GM12801 (cell line): ENCODE results near the gene RELA.

Experiments
- CTCF ChIP-seq: IDR thresholded peaks from one replicate; pipeline ENCODE4 v1.5.1; 2011; ENCODE audit warnings: control low read depth; ENCODE audit not compliant: insufficient read length; ENCODE audit errors: extremely low read depth

RELA gene

GRCh38 chr11:65662799-65663638 lies at the start of gene RELA:
Gene RELA, minus strand, starts transcription at chr11:65662916. Its CDS starts 84 bp downstream, at chr11:65662832.
- no peak for TF ChIP-seq CTCF

DNA sequence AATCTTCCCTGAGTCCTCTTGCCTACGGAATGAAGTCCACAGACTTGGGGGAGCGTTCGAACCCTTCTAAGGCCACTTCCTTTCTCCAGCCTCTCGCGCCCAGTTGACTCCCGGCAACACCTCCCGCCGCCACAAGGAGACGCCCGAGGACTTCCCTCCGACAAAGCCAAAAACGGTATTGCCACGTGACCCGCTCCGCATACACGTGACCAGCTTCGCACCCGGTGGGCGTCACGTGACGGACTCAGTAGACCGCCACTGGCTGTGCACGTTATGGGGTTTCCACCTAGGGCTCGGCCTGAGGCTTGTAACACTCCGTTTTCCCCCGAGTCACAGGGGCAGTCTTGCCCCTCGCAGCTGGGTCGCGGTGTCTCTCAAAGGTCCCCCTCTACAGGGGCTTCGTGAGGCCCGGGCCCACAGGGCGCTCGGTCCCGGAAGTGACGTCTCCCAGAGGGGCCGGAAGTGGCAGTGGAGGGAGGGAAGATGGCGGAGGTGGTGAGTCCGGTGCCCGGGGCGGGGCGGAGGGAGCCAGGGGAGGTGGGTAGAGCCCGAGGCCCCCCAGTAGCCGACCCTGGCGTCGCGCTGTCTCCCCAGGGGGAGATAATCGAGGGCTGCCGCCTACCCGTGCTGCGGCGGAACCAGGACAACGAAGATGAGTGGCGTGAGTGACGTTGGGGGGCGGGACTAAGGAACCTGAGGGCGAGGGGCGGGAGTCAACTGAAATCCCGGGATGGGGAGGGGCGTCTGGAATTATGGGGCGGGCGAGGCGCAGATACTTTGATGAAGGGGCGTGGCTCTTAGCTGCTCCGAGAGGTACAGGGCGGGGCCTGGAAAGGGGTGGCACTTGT lies 49.3 kb upstream of the RELA start, which contains the start of gene KAT5:
Gene KAT5, plus strand, starts transcription at position 468 of the 848 bp plus-strand sequence. Its CDS starts 16 bp downstream, at position 484.
- peak; percentile 68 for TF ChIP-seq CTCF

DNA sequence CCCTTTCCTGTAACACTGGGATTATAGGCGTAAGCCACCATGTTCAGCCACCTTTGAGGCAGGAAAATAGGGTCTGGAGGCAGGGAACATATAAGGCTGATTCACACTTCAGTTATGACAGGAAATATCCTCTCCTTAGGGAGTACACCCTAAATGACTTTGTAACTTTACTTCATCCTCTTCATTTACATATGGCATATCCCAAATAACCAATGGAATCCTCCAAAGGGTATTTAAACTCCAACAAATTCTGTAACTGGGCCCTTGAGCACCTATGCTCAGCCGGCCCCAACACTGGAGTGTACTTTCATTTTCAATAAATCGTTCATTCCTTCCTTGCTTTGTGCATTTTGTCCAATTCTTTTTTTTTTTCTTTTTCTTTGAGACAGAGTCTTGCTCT lies 47.7 kb upstream of the RELA start:
- no peak for TF ChIP-seq CTCF

DNA sequence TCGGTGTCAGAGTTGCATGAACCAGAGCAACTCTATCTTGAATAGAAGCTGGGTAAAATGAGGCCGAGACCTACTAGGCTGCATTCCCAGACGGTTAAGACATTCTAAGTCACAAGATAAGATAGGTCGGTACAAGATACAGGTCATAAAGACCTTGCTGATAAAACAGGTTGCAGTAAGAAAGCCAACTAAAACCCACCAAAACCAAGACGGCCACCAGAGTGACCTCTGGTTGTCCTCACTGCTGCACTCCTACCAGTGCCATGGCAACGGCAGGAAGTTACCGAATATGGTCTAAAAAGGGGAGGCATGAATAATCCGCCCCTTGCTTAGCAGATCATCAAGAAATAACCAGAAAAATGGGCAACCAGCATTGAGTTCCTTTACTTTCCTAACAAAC lies 46.9 kb upstream of the RELA start:
- TF ChIP-seq CTCF: no peak

GRCh38 chr11:65708451-65708850 lies 45.7 kb upstream of the RELA start:
- no peak for TF ChIP-seq CTCF

DNA sequence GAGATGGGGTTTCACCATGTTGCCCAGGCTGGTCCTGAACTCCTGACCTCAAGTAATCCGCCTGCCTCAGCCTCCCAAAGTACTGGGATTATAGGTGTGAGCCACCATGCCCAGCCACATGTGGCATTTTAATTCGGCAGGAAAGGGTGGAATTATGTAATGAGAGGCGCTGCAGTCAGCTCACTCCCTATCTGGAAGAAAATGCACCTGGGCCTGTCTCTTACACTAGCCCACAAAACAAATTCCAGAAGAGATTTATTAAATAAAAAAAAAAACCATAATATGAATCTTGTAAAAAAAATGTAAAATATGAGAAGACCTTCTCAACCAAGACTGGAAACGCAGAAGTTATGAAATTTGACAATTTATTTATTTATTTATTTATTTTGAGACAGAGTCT lies 41.1 kb upstream of the RELA start:
- TF ChIP-seq CTCF: no peak

GRCh38 chr11:65701686-65702085 lies 39.0 kb upstream of the RELA start:
- TF ChIP-seq CTCF: no peak
